HepG2 (cell line): ENCODE data around the gene GAL3ST2. TPM values are rescaled to one million over a fixed set of nuclear protein-coding genes. Genes with fewer than 3 reads are reported as not detected.
A peak's percentile ranks its signal among the peaks of the same experiment; 100 is the strongest.

Source experiments
- FOXP4 ChIP-seq: sonication (generic); formaldehyde crosslinking; IDR thresholded peaks from 2 replicates; pipeline ENCODE4 v1.4.0; 2020; ENCODE audit warnings: missing genetic modification reagents
- GATAD1 ChIP-seq: IDR thresholded peaks from 2 replicates; pipeline ENCODE4 v1.6.1; 2016; ENCODE audit warnings: missing genetic modification reagents, missing compliant biosample characterization
- HDAC1 ChIP-seq: sonication (generic); formaldehyde crosslinking; IDR thresholded peaks from 2 replicates; pipeline ENCODE4 v1.5.1; 2020; ENCODE audit warnings: mild to moderate bottlenecking, missing genetic modification reagents
- HMGA1 ChIP-seq: sonication (generic); formaldehyde crosslinking; conservative IDR thresholded peaks from 2 replicates; pipeline ENCODE4 v1.4.0; 2020; ENCODE audit warnings: missing genetic modification reagents
- MTA3 ChIP-seq: sonication (generic); formaldehyde crosslinking; IDR thresholded peaks from 2 replicates; pipeline ENCODE4 v1.4.0; 2020; ENCODE audit warnings: missing genetic modification reagents
- MTF2 ChIP-seq: sonication (generic); formaldehyde crosslinking; IDR thresholded peaks from 2 replicates; pipeline ENCODE4 v1.5.0; 2020; ENCODE audit warnings: missing genetic modification reagents, borderline replicate concordance
- PATZ1 ChIP-seq: sonication (generic); formaldehyde crosslinking; IDR thresholded peaks from 2 replicates; pipeline ENCODE4 v1.4.0; 2020; ENCODE audit warnings: missing genetic modification reagents
- RARA ChIP-seq: IDR thresholded peaks from 2 replicates; pipeline ENCODE4 v1.6.1; 2016; ENCODE audit warnings: missing genetic modification reagents, missing compliant biosample characterization
- RARG ChIP-seq: sonication (generic); formaldehyde crosslinking; IDR thresholded peaks from 2 replicates; pipeline ENCODE4 v1.4.0; 2020; ENCODE audit warnings: low read depth, mild to moderate bottlenecking, missing genetic modification reagents
- THRA ChIP-seq: sonication (generic); formaldehyde crosslinking; IDR thresholded peaks from 2 replicates; pipeline ENCODE4 v1.4.0; 2020; ENCODE audit warnings: missing genetic modification reagents, borderline replicate concordance
- ZHX2 ChIP-seq, 2 experiments: sonication (generic) in 1 of 2; formaldehyde crosslinking in 1 of 2; IDR thresholded peaks; 2 replicates each; pipeline versions ENCODE4 v1.6.1 to v1.9.0; 2014 to 2022; ENCODE audit warnings: antibody characterized with exemption in 1 of 2, borderline replicate concordance in 1 of 2, inconsistent platforms in 1 of 2, low read depth in 1 of 2, missing genetic modification reagents in 1 of 2
- ZNF253 ChIP-seq: sonication (generic); formaldehyde crosslinking; IDR thresholded peaks from 2 replicates; pipeline ENCODE4 v1.8.0; 2022; ENCODE audit warnings: mild to moderate bottlenecking, missing genetic modification reagents, borderline replicate concordance
- ZNF329 ChIP-seq: sonication (generic); formaldehyde crosslinking; IDR thresholded peaks from 2 replicates; pipeline ENCODE4 v1.9.0; 2021; ENCODE audit warnings: low read depth, mild to moderate bottlenecking, missing genetic modification reagents
- ZNF337 ChIP-seq: sonication (generic); formaldehyde crosslinking; IDR thresholded peaks from 2 replicates; pipeline ENCODE4 v1.5.1; 2020; ENCODE audit warnings: missing genetic modification reagents, low read depth, mild to moderate bottlenecking, borderline replicate concordance
- ZNF576 ChIP-seq: sonication (generic); formaldehyde crosslinking; IDR thresholded peaks from 2 replicates; pipeline ENCODE4 v1.4.0; 2020; ENCODE audit warnings: mild to moderate bottlenecking, missing genetic modification reagents
- ZNF761 ChIP-seq: sonication (generic); formaldehyde crosslinking; conservative IDR thresholded peaks from 2 replicates; pipeline ENCODE4 v1.4.0; 2020; ENCODE audit warnings: mild to moderate bottlenecking, missing genetic modification reagents
- polyA plus RNA-seq, 8 experiments: library from polyadenylated mRNA; depleted of rRNA in 3 of 8; stranded (reverse) in 7 of 8; unstranded in 1 of 8; fragments of >200 nt; fragmentation: Illumina TruSeq in 4 of 8; extraction: Trizol in 4 of 8; gene quantifications; 2 replicates each; pipeline versions ENCODE4 v1.2.1 to v1.2.3, GENCODE V29; 2011 to 2016; ENCODE audit warnings: low read depth in 4 of 8, missing spikeins in 1 of 8, mixed read lengths in 1 of 8; ENCODE audit not compliant: insufficient read depth in 1 of 8
- total RNA-seq, 5 experiments: library from RNA; depleted of rRNA; stranded (reverse); fragments of >200 nt; fragmentation: Illumina TruSeq; extraction: Trizol; gene quantifications; 2 replicates each; pipeline ENCODE4 v1.2.3, GENCODE V29; 2016; ENCODE audit warnings: low read depth in 1 of 5

Gene GAL3ST2
- total and polyA plus RNA-seq, 2 of the 13 experiments (the other 11 are each of a cell fraction or from before 2014, with no cell fraction given) = 0.17 to 0.20 TPM

GRCh38 chr2:241734467-241735208 lies 42.0 kb upstream of the GAL3ST2 start, which contains the start of gene D2HGDH (continued):
- TF ChIP-seq ZHX2 (IDR thresholded peaks at IDR 0.05; ENCODE audit: low read depth) (0 out of 2 replicates have a peak, but pooled peaks have one; percentile 14), ZHX2 (CRISPR knock-in tag; IDR thresholded peaks at IDR 0.05; ENCODE audit: borderline replicate concordance) (no peak; the same call in none of the 2 replicates), ZNF329 (CRISPR knock-in tag) (no peak), RARA (CRISPR knock-in tag) (no peak), HDAC1 (CRISPR knock-in tag) (no peak; the same call in 1 of the 2 replicates), MTF2 (CRISPR knock-in tag) (no peak), RARG (no peak), THRA (CRISPR knock-in tag) (no peak), ZNF337 (CRISPR knock-in tag) (no peak), GATAD1 (CRISPR knock-in tag) (no peak), ZNF761 (CRISPR knock-in tag) (no peak; the same call in 1 of the 2 replicates), FOXP4 (peak; percentile 6; the same call in 1 of the 2 replicates), HMGA1 (no peak), PATZ1 (CRISPR knock-in tag) (no peak), MTA3 (no peak), ZNF576 (CRISPR knock-in tag) (no peak), ZNF253 (CRISPR knock-in tag) (no peak)
